KMS-11 (cell line): ENCODE results near the gene PAPOLA.

Experiments used
- H2AFZ ChIP-seq: fragments of 200-600 bp; sonication (generic); 2 replicates; pipeline ENCODE4 v1.6.1; 2016; ENCODE audit warnings: antibody characterized with exemption, mixed run types, low read depth
- H3K27ac ChIP-seq: fragments of 200-600 bp; sonication (generic); 2 replicates; pipeline ENCODE4 v1.6.1; 2016; ENCODE audit warnings: mild to moderate bottlenecking, mixed run types
- H3K27me3 ChIP-seq: fragments of 200-600 bp; sonication (generic); 2 replicates; pipeline ENCODE4 v1.6.1; 2017; ENCODE audit warnings: mild to moderate bottlenecking, low read depth, mixed run types, moderate library complexity; ENCODE audit not compliant: insufficient read depth
- H3K36me3 ChIP-seq: fragments of 200-600 bp; sonication (generic); 2 replicates; pipeline ENCODE4 v1.6.1; 2017; ENCODE audit warnings: mild to moderate bottlenecking, mixed run types; ENCODE audit not compliant: insufficient read depth
- H3K4me1 ChIP-seq: fragments of 200-600 bp; sonication (generic); 2 replicates; pipeline ENCODE4 v1.6.1; 2016; ENCODE audit warnings: mild to moderate bottlenecking, low read depth, mixed run types; ENCODE audit not compliant: poor library complexity, severe bottlenecking
- H3K4me2 ChIP-seq: fragments of 200-600 bp; sonication (generic); 2 replicates; pipeline ENCODE4 v1.7.0; 2016; ENCODE audit warnings: mild to moderate bottlenecking, mixed run types
- H3K4me3 ChIP-seq: fragments of 200-600 bp; sonication (generic); IDR thresholded peaks from 2 replicates; pipeline ENCODE4 v1.6.1; 2017; ENCODE audit warnings: low read depth, low read length, mixed read lengths; ENCODE audit not compliant: insufficient read depth
- H3K79me2 ChIP-seq: fragments of 200-600 bp; sonication (generic); 2 replicates; pipeline ENCODE4 v1.6.1; 2016; ENCODE audit warnings: low read depth, mixed run types; ENCODE audit not compliant: insufficient read depth
- H3K9ac ChIP-seq: fragments of 200-600 bp; sonication (generic); 2 replicates; pipeline ENCODE4 v1.6.1; 2016; ENCODE audit warnings: mild to moderate bottlenecking, mixed run types
- H4K20me1 ChIP-seq: fragments of 200-600 bp; sonication (generic); 2 replicates; pipeline ENCODE4 v1.6.1; 2016; ENCODE audit warnings: mild to moderate bottlenecking, mixed run types; ENCODE audit not compliant: insufficient read depth
- CTCF ChIP-seq: fragments of 200-600 bp; sonication (generic); conservative IDR thresholded peaks from 2 replicates; pipeline ENCODE4 v1.6.1; 2017; ENCODE audit warnings: low read depth, mild to moderate bottlenecking, antibody characterized with exemption, low read length, moderate library complexity, mixed read lengths

The PAPOLA gene

DNA sequence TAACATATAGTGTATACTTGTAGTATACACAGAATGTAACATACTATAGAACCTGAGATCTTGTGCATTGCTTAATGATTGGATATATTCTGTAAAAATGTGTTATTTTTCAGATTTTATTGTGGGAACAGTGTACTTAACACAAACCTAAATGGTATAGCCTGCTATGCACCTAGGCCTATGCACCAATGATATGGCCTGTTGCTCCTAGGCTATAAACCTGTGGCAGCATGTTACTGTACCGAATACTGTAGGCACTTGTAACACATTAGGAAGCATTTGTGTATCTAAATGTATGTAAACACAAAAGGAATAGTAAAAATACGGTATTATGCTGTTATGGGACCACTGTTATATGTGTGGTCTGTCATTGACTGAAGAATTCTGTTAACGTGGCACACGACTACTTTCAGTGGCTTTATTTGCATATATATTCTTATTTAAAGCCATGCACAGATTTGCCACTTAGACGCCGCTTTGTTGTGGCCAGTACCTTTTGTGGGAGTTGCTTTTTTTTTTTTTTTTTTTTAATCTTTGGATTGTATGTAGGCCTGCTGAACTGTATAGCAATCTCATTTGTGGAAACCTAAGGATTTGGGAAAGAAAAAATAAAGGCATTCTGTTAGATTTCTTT lies 7.4 kb downstream of the PAPOLA start:
- Histone ChIP-seq H3K79me2 (peaks cover 99% of the 10 kb centered on the region), H3K4me3 (no peak overlapping the region), H2AFZ (no peak overlapping the region), H3K4me1 (peaks cover 55% of the 10 kb centered on the region), H4K20me1 (peaks cover 8% of the 10 kb centered on the region), H3K36me3 (no peaks in the 10 kb centered on the region), H3K27ac (no peak overlapping the region), H3K9ac (no peak overlapping the region), H3K4me2 (no peak overlapping the region), H3K27me3 (no peaks in the 10 kb centered on the region)
- TF ChIP-seq CTCF = no peak

DNA sequence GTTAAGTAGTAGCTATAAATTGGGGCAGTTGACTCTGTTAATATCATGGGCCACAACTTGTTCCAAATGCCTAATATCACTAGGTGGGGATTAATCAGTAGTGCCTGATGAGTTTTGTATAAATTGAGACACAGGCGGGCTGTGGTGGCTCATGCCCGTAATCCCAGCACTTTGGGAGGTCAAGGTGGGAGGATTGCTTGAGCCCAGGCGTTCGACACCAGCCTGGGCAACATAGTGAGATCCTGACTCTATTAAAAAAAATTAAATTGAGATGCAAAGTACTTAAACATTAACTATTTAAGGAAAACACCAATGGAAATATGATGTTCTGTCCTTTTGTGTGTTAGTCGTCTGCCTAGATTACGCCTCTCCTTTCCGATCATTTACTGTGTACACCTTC lies 9.0 kb downstream of the PAPOLA start:
- H3K4me1 ChIP-seq = peaks cover 52% of the 10 kb centered on the region
- peaks cover 99% of the 10 kb centered on the region for H3K79me2 ChIP-seq
- H2AFZ ChIP-seq = no peak overlapping the region
- H3K4me2 ChIP-seq = no peak overlapping the region
- H3K36me3 ChIP-seq = no peaks in the 10 kb centered on the region
- no peak for TF ChIP-seq CTCF
- H3K4me3 ChIP-seq = no peak overlapping the region
- peaks cover 16% of the 10 kb centered on the region for H4K20me1 ChIP-seq
- H3K9ac ChIP-seq = no peak overlapping the region
- no peak overlapping the region for H3K27ac ChIP-seq
- H3K27me3 ChIP-seq = no peaks in the 10 kb centered on the region

- no peak overlapping the region; the same call in 1 of the 2 replicates for H3K4me2 ChIP-seq
- H3K27me3 ChIP-seq = no peaks in the 10 kb centered on the region
- H3K4me3 ChIP-seq = no peak overlapping the region
- no peak overlapping the region for H3K9ac ChIP-seq
- TF ChIP-seq CTCF = no peak
- no peak overlapping the region for H2AFZ ChIP-seq
- peaks cover 18% of the 10 kb centered on the region for H4K20me1 ChIP-seq
- H3K36me3 ChIP-seq = no peaks in the 10 kb centered on the region
- peaks cover 98% of the 10 kb centered on the region for H3K79me2 ChIP-seq
- H3K27ac ChIP-seq = no peak overlapping the region
- peaks cover 52% of the 10 kb centered on the region for H3K4me1 ChIP-seq
Observed at GRCh38 chr14:96511667-96512066, 9.5 kb downstream of the PAPOLA start.

- Histone ChIP-seq H3K4me3 (no peak overlapping the region), H3K4me2 (0 out of 2 replicates have a peak overlapping the region, but pooled peaks have one; percentile 25), H3K9ac (no peak overlapping the region), H3K27ac (no peak overlapping the region), H3K36me3 (no peaks in the 10 kb centered on the region), H3K4me1 (peaks cover 52% of the 10 kb centered on the region), H2AFZ (no peak overlapping the region), H4K20me1 (peaks cover 22% of the 10 kb centered on the region), H3K79me2 (peaks cover 98% of the 10 kb centered on the region), H3K27me3 (no peaks in the 10 kb centered on the region)
- no peak for TF ChIP-seq CTCF
Observed at GRCh38 chr14:96512122-96512521, 9.9 kb downstream of the PAPOLA start.
